GM18498 (cell line): Measurements from ENCODE around the gene C22orf15.

Source experiments
- ATAC-seq: cut with Tn5 transposase; IDR thresholded peaks from one replicate; pipeline ENCODE4 v1.9.1; 2021; ENCODE audit warnings: mild to moderate bottlenecking, moderate library complexity; ENCODE audit not compliant: unreplicated experiment

C22orf15 gene

GRCh38 chr22:23772649-23773473, 10.1 kb downstream of the C22orf15 start, which contains the start of gene MMP11:
Gene MMP11 (plus strand): TSS chr22:23772849. CDS start chr22:23772871, 22 bp downstream.
- peak; percentile 41 for ATAC-seq

DNA sequence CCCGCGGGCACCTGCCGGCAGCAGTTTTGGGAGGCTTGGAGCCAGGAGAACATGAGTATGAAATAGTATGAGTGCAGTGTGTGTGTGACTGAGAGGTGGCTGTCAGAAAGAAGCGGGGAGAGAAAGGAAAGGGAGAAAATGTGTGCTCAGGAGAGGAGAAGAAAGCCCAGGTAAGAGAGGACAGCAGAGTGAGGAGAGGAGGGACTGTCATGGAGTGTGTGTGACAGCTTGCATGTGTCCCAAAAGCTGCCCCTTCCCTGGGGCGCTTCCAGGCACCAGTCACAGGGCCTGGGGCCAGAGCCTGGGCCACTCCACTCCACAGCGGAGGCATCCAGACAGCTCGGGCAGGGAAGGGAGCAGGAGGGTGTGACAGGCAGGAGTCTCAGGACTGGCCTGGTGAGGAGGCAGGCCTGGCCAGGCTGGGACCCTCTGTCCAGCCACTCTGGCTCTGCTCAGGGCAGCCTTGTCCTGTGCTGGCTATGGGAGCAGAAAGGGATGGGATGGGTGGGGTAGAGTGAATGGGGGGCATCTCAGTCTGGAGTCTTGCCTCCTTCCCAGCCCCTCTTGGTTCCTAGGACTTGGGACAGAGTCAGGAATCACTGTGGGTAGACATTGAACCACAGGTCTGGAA, 10.8 kb downstream of the C22orf15 start:
- no peak for ATAC-seq

DNA sequence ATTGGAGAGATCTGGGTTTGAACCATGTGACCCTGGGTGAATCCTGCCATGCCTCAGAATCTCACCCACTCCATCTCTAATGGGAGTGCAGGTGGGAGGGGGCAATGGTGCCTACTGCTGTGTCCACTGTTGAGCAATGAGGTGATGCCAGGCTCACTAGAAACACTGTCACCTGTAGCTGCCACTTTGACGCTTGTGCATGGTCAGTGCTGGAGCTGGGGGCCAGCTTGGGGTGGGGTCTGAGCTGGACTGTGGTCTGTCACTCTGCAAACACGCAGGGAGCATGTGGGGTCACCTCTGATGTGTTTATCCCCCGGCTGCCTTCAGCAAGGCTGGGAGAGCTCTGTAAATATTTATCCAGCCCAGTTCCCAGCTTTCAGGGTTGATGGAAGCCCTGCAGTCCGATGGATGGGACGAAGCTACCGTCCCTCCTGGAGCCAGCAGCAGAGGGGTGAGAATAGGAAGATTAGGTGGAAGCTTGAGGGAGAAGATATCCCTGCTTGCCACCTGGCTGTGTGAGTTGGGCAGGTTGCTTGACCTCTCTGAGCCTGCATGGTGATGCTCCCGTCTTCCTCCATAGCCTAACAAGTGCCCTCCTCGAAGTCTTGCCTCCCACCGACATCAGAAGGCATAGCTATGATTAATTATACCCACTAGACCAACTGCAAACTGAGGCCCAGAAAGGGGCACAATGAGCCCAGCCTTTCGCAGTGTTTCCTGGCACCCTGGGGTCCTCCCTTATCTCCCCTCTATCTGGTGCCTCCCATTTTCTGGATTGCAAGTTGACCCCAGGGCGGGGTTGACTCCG, 11.5 kb downstream of the C22orf15 start:
- no peak for ATAC-seq

- ATAC-seq = no peak
Observed at GRCh38 chr22:23774922-23775436, 12.2 kb downstream of the C22orf15 start.

GRCh38 chr22:23775779-23776375, 13.1 kb downstream of the C22orf15 start:
- ATAC-seq = no peak

DNA sequence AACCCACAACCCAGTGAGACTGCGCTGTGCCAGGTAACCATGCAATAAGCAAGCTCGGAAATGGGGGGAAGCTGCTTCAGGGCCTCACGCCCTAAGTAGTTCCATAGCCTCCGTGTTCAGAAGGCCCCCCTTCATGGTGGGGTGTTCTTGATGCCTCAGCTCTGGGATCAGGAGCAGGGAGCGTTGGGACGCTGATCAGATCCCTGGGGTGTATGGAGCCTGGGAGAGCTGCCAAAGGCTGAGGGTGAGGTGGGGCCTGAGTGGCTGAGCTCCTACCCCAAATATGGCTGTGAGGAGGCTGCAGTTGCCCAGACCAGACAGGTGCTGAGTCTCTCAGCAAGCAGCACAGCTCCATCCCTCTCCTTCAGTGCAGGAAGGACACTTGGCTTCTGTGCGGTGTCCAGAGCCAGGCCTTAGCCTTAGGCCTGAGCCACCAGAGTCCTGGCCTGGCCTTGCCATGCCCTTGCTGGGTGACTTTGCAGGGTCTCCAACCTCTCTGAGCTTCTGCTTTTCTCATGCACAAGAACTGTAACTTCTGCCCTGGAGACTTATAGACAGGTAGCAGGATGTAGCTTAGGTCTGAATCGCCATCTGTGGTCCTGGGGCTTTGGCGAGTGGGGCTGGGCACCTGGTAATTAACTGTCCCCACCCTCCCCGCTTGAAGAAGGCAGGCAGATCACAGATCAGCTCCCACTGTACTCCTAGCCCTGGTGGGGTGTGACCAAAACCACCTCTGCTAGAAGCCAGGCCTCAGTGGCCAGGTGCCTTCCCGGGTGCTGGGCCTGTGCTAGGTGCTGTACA, 15.2 kb downstream of the C22orf15 start:
- no peak for ATAC-seq

DNA sequence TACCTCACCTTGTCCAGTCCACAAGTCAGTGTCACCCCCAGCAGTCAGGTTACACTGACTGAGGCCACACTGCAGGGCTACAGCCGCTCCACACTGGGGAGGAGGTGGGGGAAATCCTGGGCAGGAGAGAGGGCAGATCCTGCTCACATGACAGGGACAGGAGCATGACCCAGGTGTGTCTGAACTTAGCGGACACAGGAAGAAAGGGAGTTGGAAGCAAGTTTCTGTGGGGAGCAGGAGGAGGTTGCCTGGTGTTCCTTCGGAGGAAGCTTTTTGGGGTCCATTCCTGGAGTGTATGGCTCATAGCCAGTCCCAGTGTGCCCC, 15.7 kb downstream of the C22orf15 start:
- no peak for ATAC-seq

DNA sequence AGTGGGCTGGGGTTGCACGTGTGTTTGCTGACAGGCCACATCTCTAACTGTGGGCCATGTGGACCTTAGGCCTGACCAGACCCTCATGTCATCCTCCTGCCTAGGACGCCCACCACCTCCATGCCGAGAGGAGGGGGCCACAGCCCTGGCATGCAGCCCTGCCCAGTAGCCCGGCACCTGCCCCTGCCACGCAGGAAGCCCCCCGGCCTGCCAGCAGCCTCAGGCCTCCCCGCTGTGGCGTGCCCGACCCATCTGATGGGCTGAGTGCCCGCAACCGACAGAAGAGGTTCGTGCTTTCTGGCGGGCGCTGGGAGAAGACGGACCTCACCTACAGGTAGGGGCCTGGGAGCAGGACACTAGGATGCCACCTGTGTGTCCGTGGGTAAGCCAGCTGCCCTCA, 16.3 kb downstream of the C22orf15 start:
- no peak for ATAC-seq

GRCh38 chr22:23779731-23780130, 16.9 kb downstream of the C22orf15 start:
- no peak for ATAC-seq

- ATAC-seq = no peak
Observed at GRCh38 chr22:23780146-23780748, 17.5 kb downstream of the C22orf15 start.

DNA sequence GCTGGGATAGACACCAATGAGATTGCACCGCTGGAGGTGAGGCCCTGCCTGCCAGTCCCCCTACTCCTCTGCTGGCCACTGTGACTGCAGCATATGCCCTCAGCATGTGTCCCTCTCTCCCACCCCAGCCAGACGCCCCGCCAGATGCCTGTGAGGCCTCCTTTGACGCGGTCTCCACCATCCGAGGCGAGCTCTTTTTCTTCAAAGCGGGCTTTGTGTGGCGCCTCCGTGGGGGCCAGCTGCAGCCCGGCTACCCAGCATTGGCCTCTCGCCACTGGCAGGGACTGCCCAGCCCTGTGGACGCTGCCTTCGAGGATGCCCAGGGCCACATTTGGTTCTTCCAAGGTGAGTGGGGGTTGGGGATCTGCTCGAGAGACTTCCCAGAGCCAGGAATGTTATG, 18.3 kb downstream of the C22orf15 start:
- no peak for ATAC-seq

DNA sequence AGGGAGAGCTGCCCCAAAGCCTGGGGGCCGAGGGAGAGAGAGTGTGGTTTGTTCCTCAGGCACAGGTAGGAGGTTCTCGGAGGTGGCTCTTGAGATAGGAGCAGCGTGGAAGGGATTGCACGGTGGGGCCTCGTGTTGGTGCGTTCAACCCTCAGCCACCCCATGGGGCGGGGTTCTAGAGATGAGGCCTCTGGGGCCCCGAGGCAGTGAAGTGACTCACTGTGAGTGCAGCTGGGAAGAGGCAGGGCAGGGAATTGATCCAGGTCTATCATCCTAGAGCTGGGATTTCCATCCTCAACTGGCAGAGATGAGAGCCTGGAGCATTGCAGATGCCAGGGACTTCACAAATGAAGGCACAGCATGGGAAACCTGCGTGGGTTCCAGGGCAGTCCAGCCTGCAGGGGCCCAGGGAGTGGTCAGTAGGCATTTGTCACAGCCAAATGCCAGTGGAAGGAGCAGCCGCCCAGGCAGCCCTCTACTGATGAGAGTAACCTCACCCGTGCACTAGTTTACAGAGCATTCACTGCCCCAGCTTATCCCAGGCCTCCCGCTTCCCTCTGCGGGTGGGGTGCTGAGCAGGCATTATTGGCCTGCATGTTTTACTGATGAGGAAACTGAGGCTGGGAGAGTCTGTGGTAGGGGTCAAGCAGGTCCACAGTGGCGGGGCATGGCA, 18.9 kb downstream of the C22orf15 start:
- no peak for ATAC-seq

- ATAC-seq = no peak
Observed at GRCh38 chr22:23782252-23782651, 19.5 kb downstream of the C22orf15 start.

DNA sequence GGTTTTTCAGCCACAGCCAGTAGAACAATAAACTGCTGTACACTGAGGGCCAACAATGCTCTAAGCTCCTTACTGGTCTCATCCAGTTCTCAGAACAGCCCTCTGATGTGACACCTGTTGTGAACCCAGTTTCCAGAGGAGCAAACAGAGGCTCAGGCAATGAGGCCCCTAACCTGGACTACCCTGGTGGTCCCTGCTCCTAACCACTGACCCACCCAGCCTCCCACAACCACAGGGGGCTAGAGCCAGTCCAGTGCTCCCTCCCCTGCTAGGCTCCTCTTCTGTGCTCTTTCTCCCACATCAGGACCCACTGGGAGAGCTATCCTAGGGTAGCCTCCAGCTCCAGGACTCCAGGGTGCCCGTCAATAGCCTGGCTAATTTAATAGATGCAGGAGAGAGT, 19.9 kb downstream of the C22orf15 start:
- no peak for ATAC-seq

DNA sequence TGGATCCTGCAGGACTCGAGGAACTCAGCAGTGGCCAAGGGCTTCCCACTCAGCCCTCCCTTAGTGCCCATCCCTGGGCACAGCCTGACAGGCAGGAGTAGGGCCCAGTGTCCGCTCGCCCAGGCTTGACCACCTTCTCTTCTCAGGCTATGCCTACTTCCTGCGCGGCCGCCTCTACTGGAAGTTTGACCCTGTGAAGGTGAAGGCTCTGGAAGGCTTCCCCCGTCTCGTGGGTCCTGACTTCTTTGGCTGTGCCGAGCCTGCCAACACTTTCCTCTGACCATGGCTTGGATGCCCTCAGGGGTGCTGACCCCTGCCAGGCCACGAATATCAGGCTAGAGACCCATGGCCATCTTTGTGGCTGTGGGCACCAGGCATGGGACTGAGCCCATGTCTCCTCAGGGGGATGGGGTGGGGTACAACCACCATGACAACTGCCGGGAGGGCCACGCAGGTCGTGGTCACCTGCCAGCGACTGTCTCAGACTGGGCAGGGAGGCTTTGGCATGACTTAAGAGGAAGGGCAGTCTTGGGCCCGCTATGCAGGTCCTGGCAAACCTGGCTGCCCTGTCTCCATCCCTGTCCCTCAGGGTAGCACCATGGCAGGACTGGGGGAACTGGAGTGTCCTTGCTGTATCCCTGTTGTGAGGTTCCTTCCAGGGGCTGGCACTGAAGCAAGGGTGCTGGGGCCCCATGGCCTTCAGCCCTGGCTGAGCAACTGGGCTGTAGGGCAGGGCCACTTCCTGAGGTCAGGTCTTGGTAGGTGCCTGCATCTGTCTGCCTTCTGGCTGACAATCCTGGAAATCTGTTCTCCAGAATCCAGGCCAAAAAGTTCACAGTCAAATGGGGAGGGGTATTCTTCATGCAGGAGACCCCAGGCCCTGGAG, 20.7 kb downstream of the C22orf15 start:
- no peak for ATAC-seq

GRCh38 chr22:23784215-23784732, 21.5 kb downstream of the C22orf15 start:
- no peak for ATAC-seq

DNA sequence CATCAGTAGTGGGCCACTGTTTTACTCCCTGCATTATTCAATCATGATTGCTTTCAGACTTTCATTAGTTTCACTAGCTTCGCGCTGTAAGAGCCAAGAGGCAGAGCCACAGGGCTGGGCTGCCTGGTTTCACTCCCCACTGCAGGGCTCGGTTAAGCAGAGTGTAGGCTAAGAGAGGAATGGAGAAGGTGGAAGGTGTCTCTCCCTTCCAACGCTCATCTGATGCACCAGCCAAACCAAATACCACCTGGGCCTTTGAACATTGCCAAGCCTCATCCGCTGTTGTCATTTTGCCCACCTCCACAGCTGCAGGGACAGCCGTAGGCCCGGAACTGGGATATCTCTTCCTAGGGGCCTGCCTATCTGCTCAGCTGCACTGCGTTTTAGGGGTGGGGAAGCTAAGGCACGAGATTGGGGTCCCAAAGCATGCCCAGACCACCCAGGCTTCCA, 23.5 kb downstream of the C22orf15 start:
- ATAC-seq = no peak
